HL-60/S4 treated with retinoic acid at 250 ng/mL for 4 days and 3 days (cell line): Measurements from ENCODE around the gene SEC31B.

ENCODE experiments used
- in situ Hi-C: fragments of 300-500 bp; cut with MboI; formaldehyde crosslinking; loops from 2 replicates; pipeline ENCODE4 v1.7.0; 2022; ENCODE audit warnings: low sequenced_read_pairs

Gene SEC31B

DNA sequence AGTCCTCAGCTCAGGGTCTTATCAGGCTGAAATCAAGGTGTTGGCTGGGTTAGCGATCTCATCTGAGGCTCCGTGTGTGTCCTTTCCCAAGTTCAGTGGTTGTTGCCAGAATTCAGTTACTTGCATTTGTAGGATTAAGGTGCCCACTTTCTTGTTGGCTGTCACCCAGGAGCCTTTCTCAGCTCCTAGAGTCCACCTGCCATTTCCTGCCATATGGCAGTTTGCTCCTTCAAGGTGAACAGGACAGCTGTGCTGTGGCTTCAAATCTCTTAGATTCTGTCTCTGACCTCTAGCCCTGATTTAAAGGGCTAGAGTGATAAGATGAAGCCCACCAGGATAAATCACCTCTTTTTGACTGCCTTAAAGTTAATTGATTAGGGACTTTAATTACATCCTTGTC lies 15.1 kb upstream of the SEC31B start:
- in situ Hi-C loops = no loop called here

GRCh38 chr10:100531761-100532160 lies 12.1 kb upstream of the SEC31B start:
- in situ Hi-C loops = no loop called here

GRCh38 chr10:100529475-100530298 lies 10.0 kb upstream of the SEC31B start, which contains the start of gene NDUFB8:
NDUFB8 (minus strand) TSS chr10:100529871; CDS start chr10:100529851, 20 bp downstream.
- in situ Hi-C loops = no loop called here

DNA sequence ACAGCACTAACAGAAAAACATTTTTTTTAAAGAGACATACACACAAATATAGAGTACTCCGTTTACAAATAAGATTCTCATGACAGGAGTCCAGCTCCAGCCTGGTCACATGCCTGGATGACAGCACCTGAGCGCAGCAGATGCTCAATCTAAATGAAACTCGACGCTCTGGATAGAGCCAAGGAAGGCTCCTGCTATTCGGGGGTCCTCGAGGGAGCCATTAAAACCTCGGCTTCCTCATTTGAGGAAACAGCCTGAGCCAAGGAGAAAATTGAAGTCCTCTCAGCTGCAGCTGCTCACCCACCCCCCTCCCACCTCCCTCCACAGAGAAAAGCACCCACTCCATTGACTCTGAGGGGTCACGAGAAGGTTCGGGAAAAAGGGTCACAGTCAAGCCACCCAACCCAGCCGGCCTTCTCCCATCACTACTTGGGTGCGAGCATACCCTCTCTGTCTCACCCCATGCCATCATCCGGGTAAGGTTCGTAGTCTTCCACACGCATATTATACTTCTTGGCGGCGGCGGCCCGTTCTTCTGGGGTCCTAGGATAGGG lies 9.3 kb upstream of the SEC31B start:
- in situ Hi-C loops = no loop called here

GRCh38 chr10:100528123-100528886 lies 8.6 kb upstream of the SEC31B start:
- in situ Hi-C loops = no loop called here

GRCh38 chr10:100524638-100525037 lies 5.0 kb upstream of the SEC31B start:
- in situ Hi-C loops = no loop called here

DNA sequence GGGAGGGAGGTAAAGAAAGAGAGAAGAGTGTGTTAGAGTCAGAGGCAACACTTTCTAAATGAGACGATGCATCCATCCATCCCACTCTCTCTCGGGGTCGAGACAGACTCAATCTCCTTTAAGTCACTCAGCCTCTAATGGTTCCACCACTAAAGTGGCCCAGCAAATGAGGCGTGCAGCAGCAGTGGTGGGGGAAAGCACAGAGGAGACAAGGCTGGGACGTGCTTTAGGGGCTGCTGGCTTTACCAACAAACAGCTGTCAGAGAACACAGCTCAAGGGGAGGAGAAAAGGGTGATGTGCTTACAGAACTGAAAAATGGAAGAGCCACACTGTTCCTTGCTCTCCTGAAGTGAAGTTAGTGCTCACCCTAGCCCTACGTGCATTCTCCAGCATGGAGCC lies 4.5 kb upstream of the SEC31B start:
- in situ Hi-C loops = no loop called here

- in situ Hi-C loops = no loop called here
Observed at GRCh38 chr10:100522945-100523344, 3.3 kb upstream of the SEC31B start.

DNA sequence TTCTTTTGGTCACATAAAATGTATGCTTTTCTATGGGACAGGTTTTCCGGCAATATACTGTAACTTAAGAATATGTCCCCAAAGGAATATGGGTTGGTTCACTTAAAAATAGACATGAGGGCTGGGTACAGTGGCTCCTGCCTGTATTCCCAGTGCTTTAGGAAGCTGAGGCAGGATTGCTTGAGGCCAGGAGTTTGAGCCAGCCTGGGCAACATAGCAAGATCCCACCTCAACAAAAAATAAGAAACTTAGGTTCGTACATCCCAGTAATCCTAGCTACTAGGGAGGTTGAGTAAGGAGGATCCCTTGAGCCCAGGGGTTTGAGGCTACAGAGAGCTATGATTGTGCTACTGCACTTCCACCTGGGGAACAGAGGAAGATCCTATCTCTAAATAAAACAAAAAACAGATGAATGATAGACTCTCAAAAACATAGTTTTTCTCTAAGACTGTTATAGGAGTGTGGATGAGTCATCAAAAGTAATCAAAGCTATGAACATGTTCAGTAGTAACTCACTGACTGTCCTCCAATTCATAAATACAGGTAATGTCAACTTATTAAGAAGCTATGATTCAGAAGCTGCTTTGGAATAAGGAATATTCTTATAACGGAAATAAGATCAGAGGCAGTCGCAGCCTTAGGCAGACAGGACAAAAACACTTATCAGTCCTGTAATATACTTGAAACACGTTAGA lies 2.6 kb upstream of the SEC31B start:
- in situ Hi-C loops = no loop called here

DNA sequence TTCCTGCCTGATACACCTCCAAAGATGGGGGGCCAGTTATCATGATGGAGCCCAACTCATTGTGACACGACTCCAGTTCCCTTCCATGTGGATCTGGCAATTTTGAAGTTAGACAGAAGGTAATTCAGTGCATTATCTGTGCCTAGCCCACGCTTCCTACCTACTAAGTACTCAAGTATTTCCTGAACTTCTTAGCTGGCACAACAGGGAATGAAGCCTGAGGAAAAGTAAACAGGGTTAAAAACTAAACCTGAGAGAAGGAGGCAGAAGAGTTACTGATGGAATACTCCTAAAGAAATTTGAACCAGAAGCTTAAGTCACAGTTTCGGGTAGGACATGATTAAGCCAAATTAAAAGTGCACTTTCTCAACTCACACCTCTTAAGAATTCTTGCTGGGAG lies 1.1 kb upstream of the SEC31B start:
- in situ Hi-C loops = no loop called here

DNA sequence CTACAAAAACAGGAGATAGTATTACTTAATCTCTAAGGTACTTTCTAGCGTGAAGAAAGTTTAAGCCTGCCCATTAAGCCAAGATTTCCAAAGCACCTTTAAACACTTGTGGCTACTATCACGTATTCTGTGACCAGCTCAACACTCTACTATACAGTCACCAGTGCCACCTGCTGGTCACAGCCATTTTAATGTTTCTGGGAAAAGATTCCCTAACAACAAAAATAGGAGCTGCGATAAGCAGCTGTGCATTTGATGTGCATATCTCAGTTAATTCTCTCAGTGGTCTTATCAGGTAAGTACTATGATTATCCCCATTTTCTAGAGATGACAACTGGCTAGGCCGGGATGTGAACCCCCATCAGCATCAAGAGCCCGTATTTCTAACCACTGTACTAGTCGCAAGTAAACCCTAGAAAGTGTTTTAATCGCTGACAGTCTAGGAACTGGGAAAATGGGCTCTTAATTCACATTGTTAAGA lies 860 bp downstream of the SEC31B start:
- in situ Hi-C loops = loop anchor here (10.0 kb wide), 1 partner anchor 184 kb away; the partner anchor contains the start of gene PKD2L1

GRCh38 chr10:100516847-100517246 lies 2.8 kb downstream of the SEC31B start:
- in situ Hi-C loops = loop anchor here (10.0 kb wide), 1 partner anchor 182 kb away; the partner anchor contains the start of gene PKD2L1

DNA sequence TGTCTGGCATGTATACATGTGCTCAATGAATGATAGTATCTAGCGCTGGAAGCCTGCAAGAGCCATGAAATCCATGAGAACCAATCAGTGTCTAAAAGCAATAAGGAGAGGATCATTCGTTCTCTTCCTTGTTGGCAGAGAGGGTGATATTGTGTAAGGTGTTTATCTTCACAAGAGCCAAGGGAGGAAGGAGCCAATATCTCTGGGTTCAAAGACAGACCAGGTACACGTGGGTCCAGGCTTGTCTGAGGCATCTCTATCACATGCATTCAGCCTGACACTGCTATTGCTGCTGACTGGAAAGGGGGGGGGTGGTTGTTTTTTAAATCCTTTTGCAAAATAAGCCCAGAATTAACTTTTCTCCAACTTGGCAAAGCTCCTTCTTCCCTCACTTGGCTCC lies 4.0 kb downstream of the SEC31B start:
- in situ Hi-C loops = loop anchor here (10.0 kb wide), 1 partner anchor 181 kb away; the partner anchor contains the start of gene PKD2L1

DNA sequence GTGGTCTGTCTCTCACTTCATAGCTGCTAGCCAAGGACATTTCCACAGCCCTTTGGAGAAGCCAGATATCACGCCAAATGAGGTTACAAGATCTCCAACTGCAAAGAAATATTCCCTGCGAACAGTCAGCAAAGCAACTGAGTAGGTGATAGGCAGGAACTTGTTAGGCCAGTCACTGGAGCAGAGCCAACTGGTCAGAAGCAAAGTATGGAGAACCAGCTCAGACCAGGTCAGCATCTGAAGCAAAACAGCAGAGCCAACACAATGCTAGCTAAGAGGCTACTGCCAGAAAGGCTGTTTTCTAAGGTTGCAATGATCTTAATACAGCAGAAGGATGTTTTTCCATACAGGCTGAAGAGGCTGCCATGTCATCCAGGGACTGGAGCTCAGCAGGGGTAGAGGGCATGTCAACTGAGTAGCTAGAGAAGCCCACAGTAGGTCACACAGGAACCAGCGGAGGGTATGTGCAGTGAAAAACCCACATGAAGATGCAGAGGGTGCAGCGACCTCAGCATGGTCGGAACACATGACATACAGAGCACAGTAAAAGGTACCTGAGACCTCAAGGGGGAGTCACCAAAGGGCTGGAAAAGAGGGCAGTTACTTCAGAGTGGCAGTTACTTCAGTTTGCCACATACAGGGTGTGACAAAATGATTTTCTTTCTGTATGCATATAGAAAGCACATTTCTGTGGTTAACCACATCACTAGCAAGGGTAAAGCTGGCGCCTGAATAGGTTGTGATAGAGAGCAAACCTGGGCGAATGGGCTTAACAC lies 8.9 kb downstream of the SEC31B start:
- in situ Hi-C loops = loop anchor here (10.0 kb wide), 1 partner anchor 176 kb away; the partner anchor contains the start of gene PKD2L1

DNA sequence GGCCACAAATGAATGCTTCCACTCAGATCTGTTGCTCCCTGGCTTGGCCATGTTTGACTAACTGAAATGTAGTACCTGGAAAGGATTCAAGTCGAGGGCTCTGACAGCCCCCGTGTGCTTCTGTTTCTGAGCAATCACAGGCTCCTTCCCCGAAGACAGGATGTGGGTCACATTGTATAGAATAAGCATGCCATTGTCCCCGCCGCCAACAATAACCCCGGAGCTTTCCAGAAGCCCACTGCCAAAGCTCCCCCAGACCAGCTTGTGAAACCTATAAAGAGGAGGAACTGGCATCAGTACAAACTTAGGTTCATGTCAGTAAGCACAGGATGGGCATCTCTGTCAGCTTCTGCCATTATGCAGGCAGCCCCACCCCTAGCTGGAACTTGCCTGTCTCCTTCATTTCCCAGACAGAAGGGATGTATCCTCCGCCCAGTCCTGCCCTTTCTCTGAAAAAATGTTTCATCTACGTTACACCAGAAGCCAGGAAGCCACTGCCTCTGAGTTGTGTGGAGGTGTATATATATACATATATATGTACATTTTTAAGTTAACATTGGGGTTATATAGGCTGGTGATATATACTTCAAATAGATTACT lies 10.3 kb downstream of the SEC31B start:
- in situ Hi-C loops = no loop called here

DNA sequence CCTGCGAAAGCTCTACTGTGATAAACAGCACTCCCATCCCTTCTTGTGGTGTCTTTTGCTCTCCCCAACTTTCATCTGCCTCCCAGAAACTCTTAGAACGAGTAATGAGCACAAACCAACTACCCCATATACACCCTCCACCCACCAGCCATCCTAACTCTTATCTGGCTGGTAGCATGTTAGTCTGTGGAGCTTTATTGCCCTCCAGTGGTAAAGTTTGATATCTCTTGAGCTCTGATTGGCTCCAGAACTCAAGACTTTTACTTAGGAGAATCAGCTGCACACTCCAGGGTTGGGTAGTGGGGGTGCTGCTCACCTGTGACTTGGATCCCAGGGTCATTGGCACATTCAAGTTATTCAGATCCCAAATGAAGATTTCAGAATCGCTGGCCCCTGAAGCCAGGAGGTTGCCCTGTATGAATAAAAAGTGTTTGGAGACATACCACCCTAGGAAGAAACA lies 10.9 kb downstream of the SEC31B start:
- in situ Hi-C loops = no loop called here

- in situ Hi-C loops = no loop called here
Observed at GRCh38 chr10:100508266-100508665, 11.4 kb downstream of the SEC31B start.

- in situ Hi-C loops = no loop called here
Observed at GRCh38 chr10:100507357-100507732, 12.3 kb downstream of the SEC31B start.

GRCh38 chr10:100506596-100507356 lies 12.9 kb downstream of the SEC31B start:
- in situ Hi-C loops = no loop called here
